OCI-LY7 (cell line): Measurements from ENCODE around the gene MAP7D3. TPM values are rescaled to one million over a fixed set of nuclear protein-coding genes. Genes with fewer than 3 reads are reported as not detected.

ENCODE experiments used
- BruUV-seq: library from RNA; stranded (reverse); fragments of 400-500 nt; replicated peaks from 2 replicates; lab custom pipeline; 2021; lab: Mats Ljungman, UMichigan
- CTCF ChIA-PET: fragments of 300-600 bp; sonication (Branson Sonifier 250); formaldehyde crosslinking; loops from one replicate; lab custom pipeline; 2022; ENCODE audit warnings: antibody characterized with exemption; ENCODE audit not compliant: unreplicated experiment; lab: Charles Lee
- POLR2A ChIA-PET: fragments of 300-600 bp; sonication (Branson Sonifier 250); formaldehyde crosslinking; loops from one replicate; lab custom pipeline; 2022; ENCODE audit warnings: antibody characterized with exemption; lab: Charles Lee
- DNase-seq: peaks from one replicate; pipeline ENCODE4 v3.0.0-alpha.2; 2015; ENCODE audit warnings: low spot score
- H2AFZ ChIP-seq: fragments of 200-600 bp; sonication (generic), shearing (Covaris generic); 2 replicates; pipeline ENCODE4 v1.6.1; 2014; ENCODE audit warnings: mild to moderate bottlenecking, antibody characterized with exemption, low read length, moderate library complexity
- H3K27ac ChIP-seq: fragments of 200-600 bp; sonication (generic); 2 replicates; pipeline ENCODE4 v1.5.1; 2014; ENCODE audit warnings: mixed run types, low read depth, mild to moderate bottlenecking, moderate library complexity, low read length, inconsistent platforms; ENCODE audit not compliant: poor library complexity, severe bottlenecking
- H3K36me3 ChIP-seq: fragments of 200-600 bp; sonication (generic); 2 replicates; pipeline ENCODE4 v1.6.1; 2014; ENCODE audit warnings: mild to moderate bottlenecking, antibody characterized with exemption, low read length, moderate library complexity, mixed read lengths; ENCODE audit not compliant: insufficient read depth
- H3K4me1 ChIP-seq: fragments of 200-600 bp; sonication (generic); 2 replicates; pipeline ENCODE4 v1.5.1; 2014; ENCODE audit warnings: mild to moderate bottlenecking, low read length; ENCODE audit not compliant: insufficient read depth, poor library complexity, severe bottlenecking
- H3K4me2 ChIP-seq: fragments of 200-600 bp; sonication (generic); 2 replicates; pipeline ENCODE4 v1.6.1; 2014; ENCODE audit warnings: mild to moderate bottlenecking, low read length
- H3K4me3 ChIP-seq: fragments of 200-600 bp; sonication (generic); 2 replicates; pipeline ENCODE4 v1.5.1; 2014; ENCODE audit warnings: mild to moderate bottlenecking, low read depth, low read length; ENCODE audit not compliant: poor library complexity, severe bottlenecking
- H3K79me2 ChIP-seq: fragments of 200-600 bp; sonication (generic); 2 replicates; pipeline ENCODE4 v1.6.1; 2016; ENCODE audit warnings: low read depth, mild to moderate bottlenecking, low read length, moderate library complexity, mixed read lengths; ENCODE audit not compliant: insufficient read depth
- H3K9me2 ChIP-seq: fragments of 200-600 bp; sonication (generic); 2 replicates; pipeline ENCODE4 v1.6.1; 2016; ENCODE audit warnings: mild to moderate bottlenecking, low read length, mixed read lengths; ENCODE audit not compliant: insufficient read depth
- H3K9me3 ChIP-seq: fragments of 200-600 bp; sonication (generic); 2 replicates; pipeline ENCODE4 v1.6.1; 2014; ENCODE audit warnings: mild to moderate bottlenecking, mixed run types, low read length, mixed read lengths
- H4K20me1 ChIP-seq: fragments of 200-600 bp; sonication (generic); 2 replicates; pipeline ENCODE4 v1.6.1; 2014; ENCODE audit warnings: mild to moderate bottlenecking, antibody characterized with exemption, low read length, moderate library complexity, mixed read lengths; ENCODE audit not compliant: insufficient read depth
- EZH2phosphoT487 ChIP-seq: fragments of 200-600 bp; sonication (generic); IDR thresholded peaks from 2 replicates; pipeline ENCODE4 v1.6.1; 2018; ENCODE audit warnings: low read depth, borderline replicate concordance, mild to moderate bottlenecking, mixed run types, antibody characterized with exemption, low read length, moderate library complexity, mixed read lengths
- intact Hi-C: fragments of 100-400 bp; cut with micrococcal nuclease; formaldehyde crosslinking; loops from one replicate; pipeline ENCODE4 v1.10.0; 2022; ENCODE audit not compliant: unreplicated experiment
- total RNA-seq, 2 experiments: library from RNA; depleted of rRNA in 1 of 2; stranded (reverse); fragments of >200 nt in 1 of 2; shearing (Covaris generic) in 1 of 2; gene quantifications; 2 replicates each; pipeline ENCODE4 v1.2.3, GENCODE V29; 2014 to 2022
- TF ChIP-seq, protein P1 (sequence below): fragments of 200-600 bp; sonication (generic); conservative IDR thresholded peaks from 2 replicates; pipeline ENCODE4 v1.5.1; 2014; ENCODE audit warnings: mild to moderate bottlenecking, antibody characterized with exemption, low read length, moderate library complexity, mixed read lengths

Gene MAP7D3
- total RNA-seq, 2 experiments from 2014 or later, result 7.7 to 15.6 TPM

DNA sequence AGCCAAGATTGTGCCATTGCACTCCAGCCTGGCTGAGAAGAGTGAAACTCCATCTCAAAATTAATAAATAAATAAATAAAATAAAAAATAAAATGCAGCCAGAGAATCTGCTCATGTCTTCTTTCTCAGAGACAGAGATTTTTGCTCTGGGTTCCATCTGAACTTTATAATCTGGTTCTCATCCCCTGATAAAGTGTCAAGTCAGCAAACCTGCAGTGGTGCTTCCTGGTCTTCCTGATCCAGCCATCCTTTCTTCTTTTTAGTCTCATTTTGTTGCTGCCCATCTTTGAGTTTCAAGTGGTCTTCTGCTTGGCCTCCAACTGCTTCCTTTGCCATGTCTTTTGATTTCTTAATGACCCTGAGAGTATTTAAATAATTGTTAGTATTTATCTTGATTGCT, 24.1 kb downstream of the MAP7D3 start:
- Histone ChIP-seq H3K4me1 (no peaks in the 10 kb centered on the region), H3K36me3 (peaks cover 39% of the 10 kb centered on the region), H3K27ac (no peak overlapping the region), H3K79me2 (no peaks in the 10 kb centered on the region), H3K4me3 (no peak overlapping the region), H3K4me2 (no peak overlapping the region), H3K9me3 (no peaks in the 10 kb centered on the region), H3K9me2 (no peaks in the 10 kb centered on the region), H4K20me1 (no peaks in the 10 kb centered on the region), H2AFZ (no peak overlapping the region)
- POLR2A ChIA-PET, result no interaction called here
- CTCF ChIA-PET, result no interaction called here
- intact Hi-C loops, result no loop called here
- TF ChIP-seq EZH2phosphoT487, result no peak
- TF ChIP-seq, protein P1, sequence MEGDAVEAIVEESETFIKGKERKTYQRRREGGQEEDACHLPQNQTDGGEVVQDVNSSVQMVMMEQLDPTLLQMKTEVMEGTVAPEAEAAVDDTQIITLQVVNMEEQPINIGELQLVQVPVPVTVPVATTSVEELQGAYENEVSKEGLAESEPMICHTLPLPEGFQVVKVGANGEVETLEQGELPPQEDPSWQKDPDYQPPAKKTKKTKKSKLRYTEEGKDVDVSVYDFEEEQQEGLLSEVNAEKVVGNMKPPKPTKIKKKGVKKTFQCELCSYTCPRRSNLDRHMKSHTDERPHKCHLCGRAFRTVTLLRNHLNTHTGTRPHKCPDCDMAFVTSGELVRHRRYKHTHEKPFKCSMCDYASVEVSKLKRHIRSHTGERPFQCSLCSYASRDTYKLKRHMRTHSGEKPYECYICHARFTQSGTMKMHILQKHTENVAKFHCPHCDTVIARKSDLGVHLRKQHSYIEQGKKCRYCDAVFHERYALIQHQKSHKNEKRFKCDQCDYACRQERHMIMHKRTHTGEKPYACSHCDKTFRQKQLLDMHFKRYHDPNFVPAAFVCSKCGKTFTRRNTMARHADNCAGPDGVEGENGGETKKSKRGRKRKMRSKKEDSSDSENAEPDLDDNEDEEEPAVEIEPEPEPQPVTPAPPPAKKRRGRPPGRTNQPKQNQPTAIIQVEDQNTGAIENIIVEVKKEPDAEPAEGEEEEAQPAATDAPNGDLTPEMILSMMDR, result no peak
- BruUV-seq, result no TSS peak
- no peak for DNase-seq

DNA sequence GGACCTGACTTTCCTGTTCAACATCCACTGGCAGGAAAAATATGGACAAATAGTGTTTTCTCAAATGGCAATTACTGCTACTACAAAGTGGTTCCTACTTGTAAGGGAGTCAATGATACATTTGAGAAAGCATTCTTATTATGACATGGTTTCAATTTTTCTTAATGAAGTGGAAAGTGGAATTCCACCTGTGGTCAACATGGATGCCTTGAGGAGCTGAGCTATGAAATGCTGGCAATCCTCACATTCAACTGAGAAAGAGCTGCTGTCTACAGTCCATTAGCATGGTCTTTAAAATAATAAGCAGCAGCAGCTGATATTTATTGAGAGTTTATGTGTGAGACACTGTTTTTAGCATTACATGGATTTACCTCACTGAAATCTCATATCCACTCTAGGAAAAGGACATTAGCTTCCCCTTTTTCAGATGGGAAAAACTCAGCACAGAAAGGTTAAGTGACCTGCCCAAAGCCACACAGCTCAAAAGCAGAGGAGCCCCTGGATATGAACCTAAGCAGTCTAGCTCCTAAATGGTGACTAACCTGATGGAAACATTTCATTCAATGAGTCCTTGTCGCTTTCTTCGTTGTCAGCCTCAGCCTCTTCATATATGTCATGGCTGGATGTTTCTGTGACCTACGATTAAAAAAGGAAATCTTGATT, 29.2 kb downstream of the MAP7D3 start:
- Histone ChIP-seq H3K9me2 (no peaks in the 10 kb centered on the region), H4K20me1 (no peaks in the 10 kb centered on the region), H3K27ac (no peak overlapping the region), H3K79me2 (no peaks in the 10 kb centered on the region), H3K36me3 (peaks cover 46% of the 10 kb centered on the region), H3K4me3 (no peak overlapping the region), H3K9me3 (no peaks in the 10 kb centered on the region), H2AFZ (no peak overlapping the region), H3K4me2 (no peak overlapping the region), H3K4me1 (no peaks in the 10 kb centered on the region)
- BruUV-seq, result no TSS peak
- ChIA-PET POLR2A (no interaction called here), CTCF (no interaction called here)
- DNase-seq, result no peak
- intact Hi-C loops, result no loop called here
- TF ChIP-seq, protein P1, result no peak
- TF ChIP-seq EZH2phosphoT487, result no peak

GRCh38 chrX:136220951-136221350, 30.2 kb downstream of the MAP7D3 start:
- Histone ChIP-seq H3K27ac (no peak overlapping the region), H3K4me2 (no peak overlapping the region), H3K9me3 (no peaks in the 10 kb centered on the region), H2AFZ (no peak overlapping the region), H3K36me3 (peaks cover 39% of the 10 kb centered on the region), H3K4me3 (no peak overlapping the region), H4K20me1 (no peaks in the 10 kb centered on the region), H3K4me1 (no peaks in the 10 kb centered on the region), H3K9me2 (no peaks in the 10 kb centered on the region), H3K79me2 (no peaks in the 10 kb centered on the region)
- no peak for TF ChIP-seq EZH2phosphoT487
- TF ChIP-seq, protein P1, result no peak
- ChIA-PET POLR2A (no interaction called here), CTCF (no interaction called here)
- no TSS peak for BruUV-seq
- no peak for DNase-seq
- intact Hi-C loops, result no loop called here
